Neural progenitor cell (in vitro differentiated cells): ENCODE measurements around the gene TMEM51. TPM values are rescaled to one million over a fixed set of nuclear protein-coding genes. Genes with fewer than 3 reads are reported as not detected.

ENCODE experiments used
- DNase-seq: peaks from one replicate; pipeline ENCODE4 v3.0.0-alpha.2; 2016; ENCODE audit warnings: low spot score
- H2AFZ ChIP-seq: fragments of 200-600 bp; sonication (generic); replicated peaks from 2 replicates; pipeline ENCODE4 v1.6.1; 2016; ENCODE audit warnings: antibody characterized with exemption
- H3F3A ChIP-seq: fragments of 200-600 bp; sonication (generic); 2 replicates; pipeline ENCODE4 v1.6.1; 2016; ENCODE audit warnings: antibody characterized with exemption, low read depth
- H3K27ac ChIP-seq: fragments of 200-600 bp; sonication (generic); 2 replicates; pipeline ENCODE4 v1.5.1; 2016; ENCODE audit warnings: mild to moderate bottlenecking
- H3K27me3 ChIP-seq: fragments of 200-600 bp; sonication (generic); 2 replicates; pipeline ENCODE4 v1.6.1; 2016; ENCODE audit warnings: mild to moderate bottlenecking, moderate library complexity
- H3K36me3 ChIP-seq: fragments of 200-600 bp; sonication (generic); 2 replicates; pipeline ENCODE4 v1.5.1; 2016
- H3K4me1 ChIP-seq: fragments of 200-600 bp; sonication (generic); 2 replicates; pipeline ENCODE4 v1.6.1; 2016; ENCODE audit warnings: mixed run types
- H3K4me2 ChIP-seq: fragments of 200-600 bp; sonication (generic); 2 replicates; pipeline ENCODE4 v1.6.1; 2016
- H3K4me3 ChIP-seq: fragments of 200-600 bp; sonication (generic); 2 replicates; pipeline ENCODE4 v1.5.1; 2016
- H3K79me2 ChIP-seq: fragments of 200-600 bp; sonication (generic); 2 replicates; pipeline ENCODE4 v1.6.1; 2016; ENCODE audit warnings: low read depth
- H3K9ac ChIP-seq: fragments of 200-600 bp; sonication (generic); 2 replicates; pipeline ENCODE4 v1.6.1; 2016
- H3K9me3 ChIP-seq: fragments of 200-600 bp; sonication (generic); 2 replicates; pipeline ENCODE4 v1.5.1; 2016; ENCODE audit warnings: low read depth
- H4K20me1 ChIP-seq: fragments of 200-600 bp; sonication (generic); 2 replicates; pipeline ENCODE4 v1.6.1; 2016; ENCODE audit warnings: low read depth
- H3K27ac Mint-ChIP-seq: 3 replicates; pipeline ENCODE4 v1.8.0; 2021; ENCODE audit warnings: mixed read lengths
- H3K27me3 Mint-ChIP-seq: 2 replicates; pipeline ENCODE4 v1.8.0; 2022; ENCODE audit warnings: low read depth, mild to moderate bottlenecking, inconsistent platforms, moderate library complexity, mixed read lengths; ENCODE audit not compliant: insufficient read depth
- H3K36me3 Mint-ChIP-seq: 3 replicates; pipeline ENCODE4 v1.8.0; 2021; ENCODE audit warnings: mixed read lengths
- H3K4me1 Mint-ChIP-seq: 3 replicates; pipeline ENCODE4 v1.8.0; 2021; ENCODE audit warnings: mixed read lengths
- H3K4me3 Mint-ChIP-seq: 3 replicates; pipeline ENCODE4 v1.8.0; 2021; ENCODE audit warnings: mild to moderate bottlenecking, moderate library complexity, mixed read lengths
- H3K9me3 Mint-ChIP-seq: 3 replicates; pipeline ENCODE4 v1.8.0; 2020; ENCODE audit warnings: mixed read lengths
- CTCF ChIP-seq: fragments of 200-600 bp; sonication (generic); IDR thresholded peaks from 2 replicates; pipeline ENCODE4 v1.5.1; 2017; ENCODE audit warnings: antibody characterized with exemption, mild to moderate bottlenecking
- EZH2 ChIP-seq: fragments of 200-600 bp; sonication (generic); IDR thresholded peaks from 2 replicates; pipeline ENCODE4 v1.6.1; 2017; ENCODE audit warnings: antibody characterized with exemption, mild to moderate bottlenecking, moderate library complexity
- EZH2phosphoT487 ChIP-seq: fragments of 200-600 bp; sonication (generic); IDR thresholded peaks from 2 replicates; pipeline ENCODE4 v1.6.1; 2017; ENCODE audit warnings: antibody characterized with exemption
- total RNA-seq: library from RNA; depleted of rRNA; stranded (reverse); fragments of >200 nt; gene quantifications from 2 replicates; pipeline ENCODE4 v1.2.3, GENCODE V29; 2015; ENCODE audit warnings: low replicate concordance

The TMEM51 gene
- total RNA-seq, 1 donor from 2014 or later = 5.2 TPM

- Histone ChIP-seq H3F3A (peaks cover 4% of the 10 kb centered on the region), H3K9ac (no peak overlapping the region), H4K20me1 (peaks cover 9% of the 10 kb centered on the region), H3K27ac (no peak overlapping the region), H3K36me3 (no peaks in the 10 kb centered on the region), H3K9me3 (no peaks in the 10 kb centered on the region), H2AFZ (no peak overlapping the region), H3K4me2 (no peak overlapping the region), H3K4me1 (no peaks in the 10 kb centered on the region), H3K27me3 (peaks cover 56% of the 10 kb centered on the region), H3K4me3 (no peak overlapping the region), H3K79me2 (no peaks in the 10 kb centered on the region)
- H3K4me1 Mint-ChIP-seq = peaks cover 20% of the 10 kb centered on the region
- TF ChIP-seq EZH2phosphoT487 (no peak), CTCF (no peak), EZH2 (no peak)
- no peaks in the 10 kb centered on the region for H3K36me3 Mint-ChIP-seq
- H3K27me3 Mint-ChIP-seq = peaks cover 17% of the 10 kb centered on the region
- H3K9me3 Mint-ChIP-seq = no peaks in the 10 kb centered on the region
- no peak overlapping the region for H3K4me3 Mint-ChIP-seq
- no peak for DNase-seq
- H3K27ac Mint-ChIP-seq = no peak overlapping the region
Observed at GRCh38 chr1:15148475-15148874, 5.1 kb upstream of the TMEM51 start.

GRCh38 chr1:15148941-15149340 lies 4.6 kb upstream of the TMEM51 start:
- H3K27me3 Mint-ChIP-seq = peaks cover 17% of the 10 kb centered on the region
- Histone ChIP-seq H3K27me3 (peaks cover 61% of the 10 kb centered on the region), H3K4me2 (no peak overlapping the region), H3K27ac (no peak overlapping the region), H3K4me3 (no peak overlapping the region), H3F3A (peaks cover 4% of the 10 kb centered on the region), H4K20me1 (peaks cover 9% of the 10 kb centered on the region), H3K79me2 (no peaks in the 10 kb centered on the region), H3K9ac (no peak overlapping the region), H3K36me3 (no peaks in the 10 kb centered on the region), H2AFZ (no peak overlapping the region), H3K4me1 (no peaks in the 10 kb centered on the region), H3K9me3 (no peaks in the 10 kb centered on the region)
- no peak overlapping the region for H3K27ac Mint-ChIP-seq
- DNase-seq = no peak
- H3K9me3 Mint-ChIP-seq = no peaks in the 10 kb centered on the region
- no peaks in the 10 kb centered on the region for H3K36me3 Mint-ChIP-seq
- TF ChIP-seq EZH2phosphoT487 (no peak), CTCF (no peak)
- peaks cover 20% of the 10 kb centered on the region for H3K4me1 Mint-ChIP-seq
- H3K4me3 Mint-ChIP-seq = no peak overlapping the region

- Mint-ChIP-seq H3K4me1 (peaks cover 30% of the 10 kb centered on the region), H3K36me3 (no peaks in the 10 kb centered on the region), H3K27ac (no peak overlapping the region), H3K9me3 (no peaks in the 10 kb centered on the region), H3K27me3 (peaks cover 19% of the 10 kb centered on the region), H3K4me3 (no peak overlapping the region)
- Histone ChIP-seq H3K36me3 (no peaks in the 10 kb centered on the region), H2AFZ (no peak overlapping the region), H3K9ac (no peak overlapping the region), H3K4me2 (no peak overlapping the region), H3F3A (peaks cover 15% of the 10 kb centered on the region), H3K27me3 (peaks cover 76% of the 10 kb centered on the region), H3K27ac (no peak overlapping the region), H3K4me3 (no peak overlapping the region), H4K20me1 (peaks cover 21% of the 10 kb centered on the region), H3K4me1 (peaks cover 9% of the 10 kb centered on the region), H3K9me3 (no peaks in the 10 kb centered on the region), H3K79me2 (no peaks in the 10 kb centered on the region)
- no peak for TF ChIP-seq CTCF
- no peak for TF ChIP-seq EZH2phosphoT487
- TF ChIP-seq EZH2 = no peak
- no peak for DNase-seq
Observed at GRCh38 chr1:15150376-15150775, 3.2 kb upstream of the TMEM51 start.
